Adipocyte (in vitro differentiated cells): Measurements from ENCODE around the gene NRXN3.
"Not testable (repeated sequence)": the region's sequence is repeated elsewhere in the genome, so short reads cannot be mapped to it uniquely, and the experiment has no call there.

ENCODE experiments used
- DNase-seq: peaks from one replicate; pipeline ENCODE4 v3.0.0-alpha.2; 2015; ENCODE audit warnings: low read depth
- H3K27me3 ChIP-seq: replicated peaks from 2 replicates; pipeline ENCODE4 v1.7.0; 2013; ENCODE audit warnings: mild to moderate bottlenecking, low read length, moderate library complexity; ENCODE audit not compliant: control insufficient read depth, insufficient read depth
- H3K36me3 ChIP-seq: 2 replicates; pipeline ENCODE4 v1.7.0; 2013; ENCODE audit warnings: low read length, mild to moderate bottlenecking, moderate library complexity; ENCODE audit not compliant: control insufficient read depth, insufficient read depth, severe bottlenecking
- H3K4me1 ChIP-seq: 2 replicates; pipeline ENCODE4 v1.7.0; 2013; ENCODE audit warnings: mild to moderate bottlenecking, low read length, moderate library complexity; ENCODE audit not compliant: control insufficient read depth, insufficient read depth
- H3K4me3 ChIP-seq: 2 replicates; pipeline ENCODE4 v1.7.0; 2013; ENCODE audit warnings: mild to moderate bottlenecking, low read length, moderate library complexity
- H3K9ac ChIP-seq: 2 replicates; pipeline ENCODE4 v1.7.0; 2013; ENCODE audit warnings: mild to moderate bottlenecking, low read length, moderate library complexity
- H3K9me3 ChIP-seq: 2 replicates; pipeline ENCODE4 v1.7.0; 2013; ENCODE audit warnings: mild to moderate bottlenecking, low read length, moderate library complexity; ENCODE audit not compliant: control insufficient read depth

Gene NRXN3

GRCh38 chr14:78541788-78542187 is 371.6 kb downstream of the NRXN3 start:
- H3K9me3 ChIP-seq, H3K9ac ChIP-seq, H3K27me3 ChIP-seq, H3K36me3 ChIP-seq, DNase-seq, H3K4me3 ChIP-seq, H3K4me1 ChIP-seq: not testable (repeated sequence)

GRCh38 chr14:78543433-78543832 is 373.3 kb downstream of the NRXN3 start:
- Histone ChIP-seq H3K4me1 (no peaks in the 10 kb centered on the region), H3K9ac (no peak overlapping the region), H3K4me3 (no peak overlapping the region), H3K27me3 (no peaks in the 10 kb centered on the region), H3K36me3 (no peaks in the 10 kb centered on the region), H3K9me3 (no peaks in the 10 kb centered on the region)
- no peak for DNase-seq

GRCh38 chr14:78561074-78561473 is 390.9 kb downstream of the NRXN3 start:
- Histone ChIP-seq H3K4me1 (no peaks in the 10 kb centered on the region), H3K9ac (no peak overlapping the region), H3K36me3 (no peaks in the 10 kb centered on the region), H3K27me3 (no peaks in the 10 kb centered on the region), H3K9me3 (no peaks in the 10 kb centered on the region), H3K4me3 (no peak overlapping the region)
- DNase-seq, result no peak

GRCh38 chr14:78566026-78566858 is 396.1 kb downstream of the NRXN3 start:
- peak; percentile 84 for DNase-seq
- H3K36me3 ChIP-seq, result no peaks in the 10 kb centered on the region
- peak overlapping the region; percentile 70 for H3K4me3 ChIP-seq
- H3K4me1 ChIP-seq, result no peaks in the 10 kb centered on the region
- peaks cover 5% of the 10 kb centered on the region for H3K27me3 ChIP-seq
- peak overlapping the region; percentile 48 for H3K9ac ChIP-seq
- H3K9me3 ChIP-seq, result no peaks in the 10 kb centered on the region

GRCh38 chr14:78566859-78567172 is 396.6 kb downstream of the NRXN3 start:
- DNase-seq, result no peak
- H3K4me1 ChIP-seq, result no peaks in the 10 kb centered on the region
- no peaks in the 10 kb centered on the region for H3K36me3 ChIP-seq
- H3K4me3 ChIP-seq, result no peak overlapping the region
- no peaks in the 10 kb centered on the region for H3K9me3 ChIP-seq
- H3K9ac ChIP-seq, result no peak overlapping the region
- peaks cover 8% of the 10 kb centered on the region for H3K27me3 ChIP-seq

GRCh38 chr14:78567343-78567742 is 397.2 kb downstream of the NRXN3 start:
- Histone ChIP-seq H3K9me3 (no peaks in the 10 kb centered on the region), H3K4me1 (no peaks in the 10 kb centered on the region), H3K36me3 (no peaks in the 10 kb centered on the region), H3K9ac (no peak overlapping the region), H3K27me3 (peaks cover 14% of the 10 kb centered on the region), H3K4me3 (no peak overlapping the region)
- DNase-seq, result no peak

GRCh38 chr14:78573736-78574135 is 403.6 kb downstream of the NRXN3 start:
- H3K9me3 ChIP-seq, result peaks cover 13% of the 10 kb centered on the region
- H3K36me3 ChIP-seq, H3K9ac ChIP-seq, DNase-seq, H3K4me3 ChIP-seq, H3K4me1 ChIP-seq: not testable (repeated sequence)
- H3K27me3 ChIP-seq, result peaks cover 14% of the 10 kb centered on the region

GRCh38 chr14:78576437-78577166 is 406.4 kb downstream of the NRXN3 start:
- Histone ChIP-seq H3K9ac (no peak overlapping the region), H3K27me3 (peaks cover 20% of the 10 kb centered on the region), H3K4me1 (no peaks in the 10 kb centered on the region), H3K4me3 (no peak overlapping the region), H3K36me3 (no peaks in the 10 kb centered on the region), H3K9me3 (peaks cover 13% of the 10 kb centered on the region)
- no peak for DNase-seq

- H3K36me3 ChIP-seq, result no peaks in the 10 kb centered on the region
- H3K9me3 ChIP-seq, result no peaks in the 10 kb centered on the region
- H3K27me3 ChIP-seq, result peaks cover 13% of the 10 kb centered on the region
- no peak overlapping the region for H3K9ac ChIP-seq
- H3K4me1 ChIP-seq, result no peaks in the 10 kb centered on the region
- H3K4me3 ChIP-seq, result no peak overlapping the region
- DNase-seq, result no peak
Measured at GRCh38 chr14:78581229-78581628, 411.1 kb downstream of the NRXN3 start.

GRCh38 chr14:78586681-78587080 is 416.5 kb downstream of the NRXN3 start:
- Histone ChIP-seq H3K4me1 (no peaks in the 10 kb centered on the region), H3K27me3 (peaks cover 6% of the 10 kb centered on the region), H3K4me3 (no peak overlapping the region), H3K36me3 (no peaks in the 10 kb centered on the region), H3K9me3 (no peaks in the 10 kb centered on the region), H3K9ac (no peak overlapping the region)
- DNase-seq, result no peak

GRCh38 chr14:78588906-78589305 is 418.7 kb downstream of the NRXN3 start:
- Histone ChIP-seq H3K4me1 (no peaks in the 10 kb centered on the region), H3K9ac (no peak overlapping the region), H3K4me3 (no peak overlapping the region), H3K36me3 (no peaks in the 10 kb centered on the region), H3K27me3 (peaks cover 6% of the 10 kb centered on the region), H3K9me3 (no peaks in the 10 kb centered on the region)
- DNase-seq, result no peak
